ENCODE measurements around the gene TAS2R50.

DNA sequence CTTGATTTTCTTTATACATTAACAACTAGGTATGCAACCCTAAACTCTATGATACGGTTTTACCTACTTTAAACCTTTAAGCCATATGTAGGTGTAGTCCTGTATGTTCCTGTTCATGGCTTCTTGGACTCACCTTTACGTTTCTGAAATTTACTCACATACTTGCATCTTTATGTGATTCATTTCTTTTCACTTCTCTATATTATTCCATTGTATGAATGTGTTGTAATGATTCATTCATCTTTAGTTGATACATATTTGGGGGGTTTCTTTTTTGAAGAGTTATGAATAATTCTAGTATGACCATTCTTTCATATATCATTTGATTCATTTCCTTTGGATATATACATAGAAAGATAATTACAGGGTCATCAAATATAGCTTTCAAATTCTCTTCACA, 2.4 kb upstream of the TAS2R50 start:
- TF ChIP-seq NR3C1 (CRISPR knock-in tag; conservative IDR thresholded peaks at IDR 0.05; ENCODE audit: low read depth) (no peak), CTCF (IDR thresholded peaks at IDR 0.05) (no peak), SP1 (CRISPR knock-in tag; conservative IDR thresholded peaks at IDR 0.05) (no peak), OVOL2 (CRISPR knock-in tag; IDR thresholded peaks at IDR 0.05; ENCODE audit: borderline replicate concordance) (no peak), SMAD3 (CRISPR knock-in tag; IDR thresholded peaks at IDR 0.05; ENCODE audit: borderline replicate concordance) (no peak), ZNF396 (CRISPR knock-in tag; IDR thresholded peaks at IDR 0.05; ENCODE audit: borderline replicate concordance) (no peak), ZNF281 (CRISPR knock-in tag; IDR thresholded peaks at IDR 0.05) (no peak), CREM (CRISPR knock-in tag; IDR thresholded peaks at IDR 0.05) (no peak), TCF7 (CRISPR knock-in tag; IDR thresholded peaks at IDR 0.05; ENCODE audit: low read depth) (no peak), ZNF512 (CRISPR knock-in tag; IDR thresholded peaks at IDR 0.05; ENCODE audit: borderline replicate concordance) (no peak), MAX (CRISPR knock-in tag; IDR thresholded peaks at IDR 0.05) (no peak), SOX15 (CRISPR knock-in tag; IDR thresholded peaks at IDR 0.05) (no peak), JUN (CRISPR knock-in tag; IDR thresholded peaks at IDR 0.05) (no peak)
- TF ChIP-seq, protein P1, sequence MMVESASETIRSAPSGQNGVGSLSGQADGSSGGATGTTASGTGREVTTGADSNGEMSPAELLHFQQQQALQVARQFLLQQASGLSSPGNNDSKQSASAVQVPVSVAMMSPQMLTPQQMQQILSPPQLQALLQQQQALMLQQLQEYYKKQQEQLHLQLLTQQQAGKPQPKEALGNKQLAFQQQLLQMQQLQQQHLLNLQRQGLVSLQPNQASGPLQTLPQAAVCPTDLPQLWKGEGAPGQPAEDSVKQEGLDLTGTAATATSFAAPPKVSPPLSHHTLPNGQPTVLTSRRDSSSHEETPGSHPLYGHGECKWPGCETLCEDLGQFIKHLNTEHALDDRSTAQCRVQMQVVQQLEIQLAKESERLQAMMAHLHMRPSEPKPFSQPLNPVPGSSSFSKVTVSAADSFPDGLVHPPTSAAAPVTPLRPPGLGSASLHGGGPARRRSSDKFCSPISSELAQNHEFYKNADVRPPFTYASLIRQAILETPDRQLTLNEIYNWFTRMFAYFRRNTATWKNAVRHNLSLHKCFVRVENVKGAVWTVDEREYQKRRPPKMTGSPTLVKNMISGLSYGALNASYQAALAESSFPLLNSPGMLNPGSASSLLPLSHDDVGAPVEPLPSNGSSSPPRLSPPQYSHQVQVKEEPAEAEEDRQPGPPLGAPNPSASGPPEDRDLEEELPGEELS (CRISPR knock-in tag; IDR thresholded peaks at IDR 0.05) = no peak
